ENCODE results near the gene AHCY. TPM values are rescaled to one million over a fixed set of nuclear protein-coding genes. Genes with fewer than 3 reads are reported as not detected.
A peak's percentile ranks its signal among the peaks of the same experiment; 100 is the strongest.
"Not testable (repeated sequence)": the region's sequence is repeated elsewhere in the genome, so short reads cannot be mapped to it uniquely, and the experiment has no call there.

The AHCY gene
- total and polyA plus RNA-seq, 2 donors (not counting 1 experiment from before 2014, with no cell fraction given), result 68.4 to 78.3 TPM

- no peak overlapping the region for H3K4me2 ChIP-seq (ENCODE audit: extremely low read depth, insufficient read depth, low read length)
Observed at GRCh38 chr20:34260208-34260942, 42.8 kb downstream of the AHCY start.

GRCh38 chr20:34256629-34257124, 46.5 kb downstream of the AHCY start:
- no peaks in the 10 kb centered on the region for H3K9me3 ChIP-seq (ENCODE audit: control insufficient read depth, insufficient read depth, low read depth, low read length)
- H3K4me1 ChIP-seq (ENCODE audit: control insufficient read depth, extremely low read depth, insufficient read depth, low read length), result no peaks in the 10 kb centered on the region
- H3K9ac ChIP-seq (ENCODE audit: insufficient read depth, low read length), result no peak overlapping the region
- H3K79me2 ChIP-seq (ENCODE audit: control insufficient read depth, insufficient read depth, low read length), result no peaks in the 10 kb centered on the region
- H3K27me3 ChIP-seq (ENCODE audit: control insufficient read depth, insufficient read depth, low read length), result no peaks in the 10 kb centered on the region
- TF ChIP-seq EZH2 (IDR thresholded peaks at IDR 0.05; ENCODE audit: low read length, missing control alignments) (no peak), CTCF (conservative IDR thresholded peaks at IDR 0.05 in 1 of 2, IDR thresholded peaks at IDR 0.05 in 1 of 2; ENCODE audit: low read depth in 1 of 2, low read length in 2 of 2) (no peak)
- H2AFZ ChIP-seq (ENCODE audit: low read length), result no peak overlapping the region
- no peak overlapping the region for H3K4me2 ChIP-seq (ENCODE audit: extremely low read depth, insufficient read depth, low read length)
- H3K4me3 ChIP-seq (replicated peaks in 1 of 4; ENCODE audit: control extremely low read depth in 1 of 4, insufficient read depth in 1 of 4, low read depth in 3 of 4, low read length in 4 of 4), result no peak overlapping the region
- no peaks in the 10 kb centered on the region for H4K20me1 ChIP-seq (ENCODE audit: control insufficient read depth, extremely low read depth, insufficient read depth, low read length)
- H3K36me3 ChIP-seq (ENCODE audit: control insufficient read depth, insufficient read depth, low read length), result no peaks in the 10 kb centered on the region
- no peak for DNase-seq (ENCODE audit: low read depth in 2 of 2)
- H3K27ac ChIP-seq (ENCODE audit: insufficient read depth, low read length), result no peak overlapping the region

More at GRCh38 chr20:34260208-34260942, 42.8 kb downstream of the AHCY start:
- Histone ChIP-seq H3K4me1 (ENCODE audit: control insufficient read depth, extremely low read depth, insufficient read depth, low read length) (peaks cover 6% of the 10 kb centered on the region), H3K27me3 (ENCODE audit: control insufficient read depth, insufficient read depth, low read length) (no peaks in the 10 kb centered on the region), H3K9me3 (ENCODE audit: control insufficient read depth, insufficient read depth, low read depth, low read length) (no peaks in the 10 kb centered on the region), H3K27ac (ENCODE audit: insufficient read depth, low read length) (no peak overlapping the region), H3K9ac (ENCODE audit: insufficient read depth, low read length) (no peak overlapping the region), H3K36me3 (ENCODE audit: control insufficient read depth, insufficient read depth, low read length) (no peaks in the 10 kb centered on the region), H3K4me3 (replicated peaks in 1 of 4; ENCODE audit: control extremely low read depth in 1 of 4, insufficient read depth in 1 of 4, low read depth in 3 of 4, low read length in 4 of 4) (no peak overlapping the region), H2AFZ (ENCODE audit: low read length) (no peak overlapping the region), H3K79me2 (ENCODE audit: control insufficient read depth, insufficient read depth, low read length) (no peaks in the 10 kb centered on the region), H4K20me1 (ENCODE audit: control insufficient read depth, extremely low read depth, insufficient read depth, low read length) (no peaks in the 10 kb centered on the region)
- TF ChIP-seq CTCF (conservative IDR thresholded peaks at IDR 0.05 in 1 of 2, IDR thresholded peaks at IDR 0.05 in 1 of 2; ENCODE audit: low read depth in 1 of 2, low read length in 2 of 2) (no peak), EZH2 (IDR thresholded peaks at IDR 0.05; ENCODE audit: low read length, missing control alignments) (no peak)
- DNase-seq (ENCODE audit: low read depth in 2 of 2), result peak in 1 of 2 donors; percentile 30

GRCh38 chr20:34254979-34255378, 48.2 kb downstream of the AHCY start:
- Histone ChIP-seq H3K36me3 (ENCODE audit: control insufficient read depth, insufficient read depth, low read length) (no peaks in the 10 kb centered on the region), H3K4me1 (ENCODE audit: control insufficient read depth, extremely low read depth, insufficient read depth, low read length) (no peaks in the 10 kb centered on the region), H3K9ac (ENCODE audit: insufficient read depth, low read length) (no peak overlapping the region), H3K9me3 (ENCODE audit: control insufficient read depth, insufficient read depth, low read depth, low read length) (no peaks in the 10 kb centered on the region), H3K27me3 (ENCODE audit: control insufficient read depth, insufficient read depth, low read length) (no peaks in the 10 kb centered on the region), H3K4me2 (ENCODE audit: extremely low read depth, insufficient read depth, low read length) (no peak overlapping the region), H4K20me1 (ENCODE audit: control insufficient read depth, extremely low read depth, insufficient read depth, low read length) (no peaks in the 10 kb centered on the region), H3K4me3 (replicated peaks in 1 of 4; ENCODE audit: control extremely low read depth in 1 of 4, insufficient read depth in 1 of 4, low read depth in 3 of 4, low read length in 4 of 4) (no peak overlapping the region), H3K27ac (ENCODE audit: insufficient read depth, low read length) (no peak overlapping the region), H2AFZ (ENCODE audit: low read length) (no peak overlapping the region), H3K79me2 (ENCODE audit: control insufficient read depth, insufficient read depth, low read length) (no peaks in the 10 kb centered on the region)
- no peak for DNase-seq (ENCODE audit: low read depth in 2 of 2)
- TF ChIP-seq EZH2 (IDR thresholded peaks at IDR 0.05; ENCODE audit: low read length, missing control alignments), result no peak
- TF ChIP-seq CTCF (conservative IDR thresholded peaks at IDR 0.05 in 1 of 2, IDR thresholded peaks at IDR 0.05 in 1 of 2; ENCODE audit: low read depth in 1 of 2, low read length in 2 of 2), result no peak

GRCh38 chr20:34252431-34253086, 50.6 kb downstream of the AHCY start:
- not testable (repeated sequence) for H4K20me1 ChIP-seq (ENCODE audit: control insufficient read depth, extremely low read depth, insufficient read depth, low read length); H3K4me3 ChIP-seq (replicated peaks in 1 of 4; ENCODE audit: control extremely low read depth in 1 of 4, insufficient read depth in 1 of 4, low read depth in 3 of 4, low read length in 4 of 4); H3K36me3 ChIP-seq (ENCODE audit: control insufficient read depth, insufficient read depth, low read length); H3K79me2 ChIP-seq (ENCODE audit: control insufficient read depth, insufficient read depth, low read length); H3K9ac ChIP-seq (ENCODE audit: insufficient read depth, low read length); H2AFZ ChIP-seq (ENCODE audit: low read length); H3K27ac ChIP-seq (ENCODE audit: insufficient read depth, low read length); H3K4me1 ChIP-seq (ENCODE audit: control insufficient read depth, extremely low read depth, insufficient read depth, low read length); H3K27me3 ChIP-seq (ENCODE audit: control insufficient read depth, insufficient read depth, low read length); H3K4me2 ChIP-seq (ENCODE audit: extremely low read depth, insufficient read depth, low read length); DNase-seq (ENCODE audit: low read depth in 2 of 2); H3K9me3 ChIP-seq (ENCODE audit: control insufficient read depth, insufficient read depth, low read depth, low read length)
